Measurements from ENCODE around the gene HIVEP2.

HIVEP2 gene

DNA sequence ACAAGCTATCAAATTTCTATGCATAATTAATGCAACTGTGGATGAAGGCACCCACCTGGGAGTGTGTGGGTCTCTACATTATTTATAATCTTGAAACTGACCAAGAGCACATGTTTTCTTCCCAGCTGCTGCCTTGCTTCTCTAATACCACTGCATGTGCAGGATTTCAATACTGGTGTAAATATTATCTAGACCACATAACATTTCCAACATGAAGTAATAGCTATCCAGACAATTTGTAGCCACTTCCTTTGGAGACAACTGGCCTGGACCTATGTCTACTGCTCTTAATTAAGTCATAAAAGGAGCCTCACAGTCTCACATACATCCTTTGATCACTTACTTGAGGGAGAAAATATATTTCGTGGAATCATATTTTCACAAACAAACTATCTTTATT is 180.7 kb downstream of the HIVEP2 start:
- no peak for DNase-seq

DNA sequence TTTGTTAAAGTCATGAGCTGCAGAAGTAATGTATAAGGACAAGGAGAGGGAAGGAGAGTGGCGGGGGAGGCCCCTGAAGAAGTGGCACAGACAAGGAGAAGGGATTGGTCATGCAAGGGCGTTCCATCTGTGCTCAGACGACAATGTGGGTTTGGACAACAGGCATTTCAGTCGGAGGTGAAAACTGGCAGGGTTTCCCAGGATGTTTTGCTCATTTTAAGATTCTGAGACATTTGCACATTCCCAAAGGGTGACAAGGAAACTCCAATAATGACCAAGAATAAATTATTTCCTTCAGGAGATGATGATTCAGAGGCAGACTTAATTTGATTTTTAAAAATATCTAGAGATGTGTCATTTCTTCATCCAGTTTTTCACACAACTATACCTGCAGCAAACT is 181.8 kb downstream of the HIVEP2 start:
- no peak for DNase-seq

DNA sequence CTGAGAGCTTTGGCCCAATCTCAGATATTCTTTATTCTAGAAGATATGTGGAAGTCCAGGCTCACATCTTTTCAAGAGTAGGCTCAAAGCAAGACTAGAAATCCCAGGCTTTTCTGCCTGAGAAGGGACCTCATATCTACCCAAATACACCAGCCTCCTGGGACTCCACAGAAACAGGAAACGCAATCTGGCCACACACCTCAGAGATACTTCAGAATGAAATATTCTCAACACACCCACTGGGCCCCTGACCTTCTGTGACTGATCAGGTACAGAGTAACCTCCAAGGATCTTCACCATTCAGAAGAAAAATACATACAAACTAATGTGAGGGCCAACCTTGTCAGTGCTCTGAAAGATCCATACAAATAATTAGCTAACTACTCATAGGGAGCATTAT is 183.2 kb downstream of the HIVEP2 start:
- no peak for DNase-seq

DNA sequence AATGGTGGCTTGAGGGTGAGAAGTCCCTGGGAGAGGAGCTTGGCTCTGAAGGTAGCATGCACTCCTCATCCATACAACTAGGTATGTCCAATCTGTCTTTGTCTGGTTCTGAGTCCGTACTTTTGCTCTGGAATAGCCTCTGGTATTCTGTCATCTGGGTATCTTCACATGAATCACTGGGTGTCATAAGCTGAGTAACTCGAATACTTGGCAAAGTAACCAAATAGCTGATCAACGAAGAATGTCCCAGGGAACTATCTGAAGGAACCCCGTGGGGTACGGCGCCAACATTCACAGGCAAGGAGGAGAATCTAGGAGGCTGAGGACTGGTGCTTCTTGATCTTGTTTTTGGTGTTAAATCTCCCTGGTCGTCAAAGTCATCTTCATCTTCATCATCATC is 184.8 kb downstream of the HIVEP2 start:
- DNase-seq, result no peak

DNA sequence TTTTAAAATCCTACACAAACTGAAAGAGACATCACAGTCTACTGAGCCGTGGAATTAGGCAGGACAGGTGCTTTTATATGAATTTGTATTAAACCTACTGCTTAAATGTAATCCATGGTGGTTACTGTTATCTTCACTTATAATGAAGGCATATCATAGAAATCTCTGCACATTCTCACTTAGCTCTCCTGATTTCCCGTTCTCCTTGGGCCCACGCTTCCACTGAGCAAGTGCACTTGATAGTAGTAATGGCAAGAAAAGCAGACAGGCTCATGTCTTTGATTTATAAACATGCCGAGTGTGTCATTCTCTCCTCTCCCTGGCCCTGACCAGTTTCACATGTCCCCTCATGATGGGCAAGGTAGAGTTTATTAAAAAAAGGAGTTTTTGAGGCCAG is 186.3 kb downstream of the HIVEP2 start:
- DNase-seq, result no peak

DNA sequence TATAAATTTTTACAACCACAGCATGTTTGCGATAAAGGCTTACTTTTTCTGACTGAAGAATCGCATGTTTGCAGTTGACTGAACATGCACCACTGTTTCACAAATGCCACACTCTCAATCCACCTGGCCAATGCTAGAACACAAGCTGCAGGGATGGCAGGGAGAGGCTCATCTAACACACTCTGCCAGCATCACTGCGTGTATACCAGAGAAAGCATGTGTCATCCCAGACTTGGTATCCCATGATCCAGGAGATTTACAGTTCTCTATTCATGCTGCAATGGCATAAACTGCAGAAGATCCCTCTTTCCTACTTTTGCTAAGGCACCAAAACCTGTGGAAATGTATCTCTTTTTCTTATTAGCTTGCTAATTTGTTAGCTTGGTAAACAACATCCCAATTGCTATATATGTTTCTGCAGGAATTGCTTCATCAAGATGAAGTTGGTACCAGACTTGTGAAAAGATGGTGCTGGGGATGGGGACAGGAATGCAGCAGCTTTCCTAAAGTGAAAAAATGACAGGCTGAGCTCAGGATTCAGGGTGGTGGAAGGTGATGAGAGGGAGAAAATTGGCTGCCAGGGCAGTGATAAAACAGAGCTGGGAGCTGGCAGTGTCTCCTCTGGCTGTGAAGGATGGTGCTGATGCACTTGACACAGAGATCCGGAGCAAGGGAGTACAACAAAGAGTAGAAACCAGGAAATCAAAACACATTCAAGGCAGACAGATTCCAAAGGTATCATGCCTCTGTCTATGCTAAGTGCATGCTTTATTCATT is 186.9 kb downstream of the HIVEP2 start:
- no peak for DNase-seq

DNA sequence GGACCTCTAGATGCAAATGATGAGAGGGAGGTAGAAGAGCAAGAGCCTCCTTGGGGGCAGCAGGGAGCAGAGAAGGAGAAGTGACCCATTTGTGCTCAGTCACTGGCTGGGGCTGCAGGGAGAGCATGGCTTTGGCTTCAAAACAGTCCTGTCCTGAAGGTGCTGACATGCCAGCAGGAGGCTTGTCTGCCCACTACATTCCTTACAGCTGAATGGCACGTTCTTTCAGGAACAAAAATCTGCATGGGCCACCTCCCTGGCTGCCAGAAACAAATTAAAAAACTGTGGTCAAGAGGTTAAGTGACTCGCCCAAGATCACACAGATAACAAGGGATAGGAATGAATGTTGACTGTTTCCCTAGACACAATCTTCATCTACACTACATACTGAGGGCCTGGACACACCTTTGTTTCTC is 188.8 kb downstream of the HIVEP2 start:
- peak; percentile 22 for DNase-seq

DNA sequence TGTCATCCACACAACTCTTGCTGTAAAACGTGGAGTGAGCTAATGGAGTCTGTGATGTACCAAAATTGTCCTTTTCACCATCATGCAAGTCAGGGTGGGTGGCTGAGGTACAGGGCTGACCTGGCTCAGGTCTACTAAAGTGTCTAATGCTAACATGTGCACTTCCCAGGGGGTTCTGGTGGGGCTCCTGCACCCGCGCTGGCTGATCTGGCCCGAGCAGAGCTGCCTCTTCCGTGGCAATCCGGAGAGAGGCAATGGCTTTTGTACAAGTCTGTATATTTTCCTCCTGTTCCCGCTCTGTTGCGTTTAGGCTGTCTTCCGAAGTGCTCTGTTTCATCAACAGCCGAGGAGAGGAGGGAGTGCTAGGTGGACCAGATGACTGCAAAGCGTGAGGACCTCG is 191.8 kb downstream of the HIVEP2 start:
- no peak for DNase-seq

DNA sequence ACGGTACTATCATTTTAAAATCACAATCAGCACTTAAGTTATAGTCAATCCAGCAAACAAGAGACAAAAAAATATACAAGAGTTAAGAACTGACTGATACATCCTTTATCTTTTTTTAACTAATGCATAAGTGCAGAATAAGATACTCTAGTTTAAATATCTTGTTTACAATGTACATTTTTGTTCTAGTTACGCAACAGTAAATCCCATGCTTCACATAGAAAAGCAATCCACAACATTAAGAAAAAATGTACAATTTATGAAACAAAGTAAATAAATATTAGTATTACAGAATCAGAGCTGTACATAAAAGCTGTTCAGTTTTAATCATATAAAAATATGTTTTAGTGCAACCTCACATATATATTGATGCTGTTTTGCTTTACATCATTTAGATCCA is 192.6 kb downstream of the HIVEP2 start:
- no peak for DNase-seq

DNA sequence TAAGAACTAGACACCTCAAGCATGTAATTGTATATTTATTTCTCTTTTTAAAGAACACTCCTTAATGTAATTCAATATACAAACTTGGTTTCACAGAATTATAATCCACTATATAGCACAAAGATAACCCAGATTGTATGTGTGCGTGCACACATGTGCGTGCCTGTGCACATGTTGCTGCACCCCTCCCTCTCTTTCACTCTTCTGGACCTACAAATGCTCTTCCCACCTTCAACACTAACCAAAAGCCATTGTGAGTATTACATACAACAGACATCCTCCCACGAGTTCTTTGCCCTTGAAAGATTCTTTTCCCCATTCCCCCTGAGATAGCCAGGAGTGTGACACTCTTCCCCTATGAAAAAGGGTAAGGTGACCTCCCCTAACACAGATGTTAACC is 193.5 kb downstream of the HIVEP2 start:
- DNase-seq, result no peak

DNA sequence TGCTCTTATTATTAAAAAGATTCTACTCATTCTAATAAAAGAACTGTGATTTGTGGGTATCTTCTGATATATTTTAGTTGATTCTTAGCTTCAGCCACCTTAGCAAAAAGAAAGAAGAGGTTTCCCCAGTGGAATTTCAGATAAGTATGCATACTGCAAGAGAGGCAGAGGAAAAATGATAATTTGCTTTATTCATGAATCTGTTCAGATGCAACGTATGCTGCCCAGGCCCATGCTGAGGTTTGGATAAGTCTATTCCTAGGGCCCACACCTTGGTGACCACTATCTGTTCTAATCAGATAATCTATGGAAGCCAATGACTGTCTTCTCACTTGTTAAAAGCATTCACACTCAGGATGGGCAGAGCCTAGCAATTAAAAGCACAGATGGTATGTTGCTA is 194.0 kb downstream of the HIVEP2 start:
- no peak for DNase-seq

DNA sequence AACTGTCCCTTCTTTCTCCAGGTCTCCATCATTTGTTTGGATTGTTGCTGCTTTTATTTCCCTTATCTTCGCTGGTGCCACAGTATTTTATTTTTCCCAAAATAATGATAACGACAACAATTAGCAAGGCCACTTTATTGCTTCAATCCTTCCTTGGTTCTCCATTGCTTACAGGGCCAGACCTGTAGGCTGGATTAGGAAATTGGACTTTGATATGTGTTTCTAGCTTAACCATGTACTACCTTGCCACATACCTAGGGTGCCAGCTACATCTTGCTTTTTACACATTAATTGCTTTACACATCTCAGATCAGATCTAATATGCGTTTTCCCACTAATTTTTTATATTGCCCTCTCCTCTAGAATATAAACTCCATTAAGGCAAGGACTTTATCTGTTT is 195.4 kb downstream of the HIVEP2 start:
- no peak for DNase-seq

DNA sequence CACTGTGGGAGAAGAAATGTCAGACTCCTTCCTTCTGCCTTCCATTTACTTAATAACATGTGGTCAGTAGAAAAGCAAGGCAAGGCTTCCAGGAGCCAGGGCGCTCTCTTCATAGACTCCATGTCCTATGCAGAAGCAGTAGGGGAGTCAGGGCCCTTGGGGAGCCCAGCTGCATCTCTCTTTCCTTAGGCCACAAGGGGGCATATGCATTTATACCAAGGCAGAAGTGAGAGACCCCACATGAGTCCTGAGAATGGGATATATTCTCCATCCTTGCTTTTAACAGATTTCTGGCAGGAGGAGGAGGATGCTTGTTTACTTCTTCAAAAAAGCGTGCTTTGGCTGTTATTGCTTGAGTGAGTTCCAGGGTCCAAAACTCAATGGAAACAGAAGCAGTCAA is 198.5 kb downstream of the HIVEP2 start:
- no peak for DNase-seq

DNA sequence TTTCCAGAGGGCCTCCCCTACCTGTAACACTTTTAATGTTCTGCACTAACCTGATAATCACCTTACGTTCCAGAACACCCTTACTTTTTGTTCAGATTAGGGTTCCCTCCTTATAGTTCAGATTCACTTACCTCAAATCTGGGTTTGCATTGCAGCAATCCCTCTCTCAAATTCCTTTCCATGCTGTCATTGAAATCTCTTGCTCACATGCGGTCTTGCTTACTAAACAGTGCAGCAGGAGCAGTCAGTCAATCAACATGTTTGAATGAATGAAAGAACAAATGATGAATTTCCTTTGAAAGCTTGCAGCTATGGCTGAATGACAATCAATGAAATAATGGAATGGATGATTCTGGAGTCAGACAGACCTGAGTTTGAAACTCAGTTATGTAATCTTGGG is 200.1 kb downstream of the HIVEP2 start:
- DNase-seq, result no peak

DNA sequence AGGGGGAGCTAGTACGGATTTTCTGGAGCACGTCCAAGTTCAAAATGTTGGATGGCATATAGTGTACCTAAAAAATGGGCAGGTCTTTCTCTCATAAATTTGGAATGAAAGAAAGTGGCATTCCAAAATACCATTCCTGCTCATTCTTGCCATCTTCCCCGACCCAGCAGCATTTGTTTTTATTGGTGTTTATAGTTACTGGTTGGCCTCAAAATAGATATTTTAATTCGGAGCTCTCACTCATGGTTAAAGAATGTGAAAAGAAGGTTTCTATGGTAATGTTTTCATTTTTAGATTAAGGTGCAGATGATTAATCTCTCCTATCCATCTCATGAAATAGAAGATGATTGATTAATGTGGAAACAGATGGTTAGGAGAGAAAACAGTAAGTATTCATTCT is 204.5 kb downstream of the HIVEP2 start:
- DNase-seq, result no peak

DNA sequence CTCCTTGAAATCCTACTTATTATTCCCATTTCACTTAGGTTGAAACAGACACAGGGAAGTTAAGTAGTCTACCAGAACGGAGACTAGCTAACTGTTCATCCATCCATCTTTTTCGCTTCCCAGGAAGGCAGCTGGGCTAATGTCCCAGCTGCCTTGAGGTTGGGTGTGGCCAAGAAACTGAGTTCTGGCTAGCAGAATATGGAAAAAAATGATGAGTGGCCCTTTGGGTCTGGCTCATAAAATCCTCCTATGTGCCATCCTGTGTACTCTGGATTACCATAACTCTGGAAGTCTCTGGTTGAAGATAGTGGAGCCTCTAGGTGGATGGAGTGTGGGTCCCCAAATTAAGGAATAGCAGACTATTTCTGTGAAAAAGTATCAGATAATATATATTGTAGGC is 206.2 kb downstream of the HIVEP2 start:
- no peak for DNase-seq

DNA sequence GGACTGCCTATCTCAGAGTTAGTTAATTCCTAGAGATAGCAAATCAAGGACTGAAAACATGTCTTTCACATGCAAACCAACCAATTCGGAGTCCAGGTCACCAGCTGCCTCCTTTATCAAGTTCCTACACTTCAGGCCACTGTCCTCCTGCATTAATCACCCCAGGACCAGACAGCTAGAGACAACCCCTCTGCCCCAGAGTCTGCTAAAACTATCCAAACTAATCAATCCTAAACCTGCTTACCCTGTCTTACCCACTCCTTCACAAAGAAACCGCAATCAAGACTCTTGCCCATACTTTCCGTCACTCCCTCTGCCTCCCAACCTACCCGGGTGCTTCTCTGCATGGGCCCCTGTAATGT is 207.0 kb downstream of the HIVEP2 start:
- no peak for DNase-seq

DNA sequence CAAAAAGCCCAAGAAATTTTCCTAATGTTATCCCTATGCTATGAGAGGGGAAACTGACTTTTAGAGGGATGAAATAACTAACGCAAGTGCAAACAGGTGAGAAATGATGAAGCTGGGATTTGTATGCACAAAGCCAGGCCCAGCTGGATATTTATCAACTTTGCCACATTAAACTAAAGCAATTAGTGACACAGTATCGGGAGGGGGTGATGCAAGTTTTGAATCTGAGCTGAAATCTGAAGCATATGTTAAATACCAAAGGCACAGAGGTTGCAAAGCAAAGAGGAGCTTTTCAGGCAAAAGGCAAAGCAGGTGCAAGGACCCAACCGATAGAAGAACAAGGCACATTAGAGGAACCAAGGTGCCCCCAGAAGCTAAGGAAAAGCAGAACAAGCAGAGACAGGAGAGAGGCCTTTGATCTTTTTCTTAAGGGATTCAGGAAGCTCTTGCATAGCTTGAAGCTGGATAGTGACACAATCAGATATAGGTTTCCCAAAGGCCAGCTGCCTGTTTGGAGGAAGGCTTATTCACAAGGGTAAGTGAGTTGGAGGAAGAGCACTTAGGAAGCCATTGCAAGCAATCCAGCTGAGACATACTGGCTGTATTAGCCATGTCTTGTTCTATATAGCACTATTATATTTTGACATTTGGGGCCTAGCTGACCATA is 207.5 kb downstream of the HIVEP2 start:
- no peak for DNase-seq

DNA sequence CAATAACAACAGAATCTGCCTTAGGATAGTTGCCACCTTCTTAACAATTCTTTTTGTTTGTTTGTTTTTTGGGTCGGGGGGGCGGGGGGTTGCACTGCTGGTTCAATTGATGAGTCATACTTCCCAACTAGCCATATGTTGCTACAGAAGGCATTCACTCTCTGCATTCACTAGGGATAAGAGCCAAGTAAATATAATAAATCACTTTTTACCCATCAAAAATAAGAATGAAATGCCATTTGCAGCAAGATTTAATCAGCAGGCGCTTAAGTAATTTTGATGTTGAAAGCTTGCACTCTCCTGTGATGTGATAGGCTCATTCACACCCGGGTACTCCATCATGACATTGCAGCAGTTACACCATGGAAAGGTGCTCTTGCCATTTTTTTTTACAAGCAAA is 209.8 kb downstream of the HIVEP2 start:
- DNase-seq, result no peak

DNA sequence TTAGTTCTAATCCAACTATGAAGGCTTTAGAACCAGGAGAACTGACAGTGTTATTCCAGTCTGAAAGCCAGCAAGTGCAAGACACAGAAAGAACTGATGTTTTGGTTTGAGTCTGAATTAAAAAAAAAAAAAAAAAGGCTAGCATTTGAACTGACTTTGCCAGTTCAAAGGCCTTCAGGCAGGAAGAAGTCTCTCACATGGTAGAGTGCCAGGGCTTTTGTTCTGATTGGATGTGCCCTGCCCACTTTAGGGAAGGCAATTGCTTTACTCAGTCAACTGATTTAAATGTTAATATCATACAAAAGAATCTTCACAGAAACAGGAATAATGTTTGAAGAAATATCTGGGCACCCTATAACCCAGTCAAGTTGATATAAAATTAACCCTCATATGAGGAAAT is 212.2 kb downstream of the HIVEP2 start:
- no peak for DNase-seq

DNA sequence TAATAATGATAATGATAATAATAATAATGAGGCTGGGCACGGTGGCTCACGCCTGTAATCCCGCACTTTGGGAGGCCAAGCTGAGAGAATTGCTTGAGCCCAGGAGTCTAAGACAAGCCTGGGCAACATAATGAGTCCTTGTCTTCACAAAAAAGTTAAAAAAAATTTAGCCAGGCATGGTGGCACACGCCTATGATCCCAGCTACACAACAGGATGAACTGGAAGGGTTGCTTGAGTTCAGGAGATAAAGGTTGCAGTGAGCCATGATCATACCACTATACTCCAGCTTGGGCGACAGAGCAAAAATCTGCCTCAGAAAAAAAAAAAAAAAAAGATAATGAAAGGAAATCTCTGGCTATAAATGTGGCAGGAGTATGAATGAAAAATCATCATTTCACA is 213.4 kb downstream of the HIVEP2 start:
- DNase-seq, result no peak

DNA sequence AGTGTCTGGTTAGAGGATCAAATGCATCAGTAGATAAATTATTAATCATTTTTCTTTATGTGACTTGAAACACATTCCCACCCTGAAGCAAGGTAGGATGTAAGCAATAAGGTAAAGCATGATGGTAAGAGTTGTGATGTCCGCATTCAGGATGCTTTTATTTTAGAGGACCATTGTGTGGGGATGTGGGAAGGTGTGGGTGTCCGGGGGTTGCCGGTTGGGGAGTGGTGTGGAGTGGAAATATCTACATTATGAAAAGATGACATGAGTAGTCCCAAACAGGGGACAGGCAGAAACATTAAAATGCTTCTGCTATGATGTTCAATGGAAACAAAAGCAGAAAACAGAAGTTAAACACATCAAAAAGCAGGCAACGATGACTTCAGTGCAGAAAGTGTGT is 215.4 kb downstream of the HIVEP2 start:
- DNase-seq, result no peak

DNA sequence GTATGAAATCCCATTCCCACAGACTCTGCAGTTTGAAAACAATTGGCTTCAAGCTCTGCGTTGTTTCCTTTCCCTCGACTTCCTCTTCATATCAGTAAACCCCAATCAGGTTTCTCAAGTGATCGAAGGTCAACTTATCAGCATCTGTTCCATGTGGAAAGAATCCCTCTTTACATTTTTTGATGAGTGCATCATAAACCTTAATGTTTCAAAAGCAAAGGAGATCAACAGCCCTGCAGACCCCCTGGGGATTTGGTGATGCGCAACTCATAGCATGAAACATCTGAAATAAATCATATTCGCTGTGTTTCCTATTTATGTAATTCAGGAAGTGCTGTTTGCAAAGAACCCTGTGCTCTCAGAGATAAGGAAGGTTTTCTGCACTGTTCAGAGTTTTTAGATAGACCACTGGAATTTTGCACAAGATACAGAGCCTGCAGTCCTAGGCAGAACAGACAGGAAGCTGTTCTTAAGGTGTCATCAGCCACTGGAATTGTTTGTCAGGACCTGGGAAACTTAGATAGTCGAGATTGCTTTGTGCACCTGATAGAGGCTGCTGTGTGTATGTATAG is 216.0 kb downstream of the HIVEP2 start:
- DNase-seq, result peak; percentile 27

DNA sequence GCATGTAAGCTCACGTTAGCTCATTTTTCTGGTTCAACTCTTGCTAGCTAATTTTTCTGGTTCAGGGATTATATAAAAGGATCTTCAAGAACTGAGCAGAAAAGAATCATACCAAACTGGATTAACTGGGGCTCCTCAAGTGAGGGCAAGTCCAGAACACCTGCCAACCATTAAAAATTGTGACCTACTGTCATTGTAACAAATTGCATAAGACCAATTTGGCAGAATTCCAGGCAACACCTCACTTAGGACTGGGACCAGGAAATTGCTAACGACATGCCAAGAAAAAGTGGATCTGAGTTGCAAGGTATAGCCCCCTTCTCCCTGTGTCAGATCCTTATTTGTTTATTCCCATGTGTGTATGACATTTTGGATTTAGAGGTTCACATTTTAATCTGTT is 216.6 kb downstream of the HIVEP2 start:
- DNase-seq, result no peak

DNA sequence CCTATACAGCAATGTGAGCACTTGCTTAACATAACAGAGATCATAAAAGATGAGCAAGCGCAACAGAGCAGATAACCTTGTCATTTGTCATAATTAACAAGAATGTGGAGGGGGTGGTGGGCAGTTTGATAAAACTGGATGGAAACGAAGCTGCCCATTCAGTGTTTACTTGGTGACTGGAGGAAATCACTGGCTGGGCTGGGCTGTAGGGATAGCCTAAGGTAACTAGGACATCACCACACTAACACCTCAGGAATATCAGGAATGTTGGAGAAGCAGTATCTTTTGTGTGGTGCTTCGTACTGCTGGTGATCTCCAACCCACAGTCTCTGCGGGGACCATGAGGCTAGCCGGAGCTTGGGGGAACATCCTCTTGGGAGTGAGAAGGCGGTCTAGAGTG is 218.4 kb downstream of the HIVEP2 start:
- no peak for DNase-seq
